Panc1 (cell line): ENCODE data around the gene TUBG2. TPM values are rescaled to one million over a fixed set of nuclear protein-coding genes. Genes with fewer than 3 reads are reported as not detected.

Source experiments
- ATAC-seq: fragments of 200-7000 bp; cut with Tn5 transposase; 2 replicates; pipeline ENCODE4 v1.9.1; 2020; ENCODE audit warnings: mild to moderate bottlenecking, moderate library complexity
- BruUV-seq: library from RNA; stranded (reverse); fragments of 400-500 nt; replicated peaks from 2 replicates; lab custom pipeline; 2021; lab: Mats Ljungman, UMichigan
- CTCF ChIA-PET: fragments of 300-600 bp; sonication (Branson Sonifier 250); formaldehyde crosslinking; loops from one replicate; lab custom pipeline; 2022; ENCODE audit warnings: antibody characterized with exemption; lab: Charles Lee
- POLR2A ChIA-PET: fragments of 300-600 bp; sonication (Branson Sonifier 250); formaldehyde crosslinking; loops from one replicate; lab custom pipeline; 2022; ENCODE audit warnings: antibody characterized with exemption; lab: Charles Lee
- DNase-seq: peaks from one replicate; pipeline ENCODE4 v3.0.0-alpha.2; 2010; ENCODE audit warnings: low read depth, low spot score
- H3K27ac ChIP-seq: 2 replicates; pipeline ENCODE4 v1.5.1; 2011; ENCODE audit warnings: mild to moderate bottlenecking, low read length, inconsistent platforms
- H3K27me3 ChIP-seq: fragments of 200-500 bp; sonication (Bioruptor generic); 2 replicates; pipeline ENCODE4 v1.6.0; 2014; ENCODE audit warnings: low read length, inconsistent platforms; ENCODE audit not compliant: control insufficient read depth, insufficient read depth
- H3K36me3 ChIP-seq: fragments of 200-500 bp; sonication (Bioruptor generic); 2 replicates; pipeline ENCODE4 v1.5.1; 2014; ENCODE audit warnings: inconsistent platforms, mild to moderate bottlenecking, low read length, moderate library complexity; ENCODE audit not compliant: control insufficient read depth, insufficient read depth
- H3K4me1 ChIP-seq: 2 replicates; pipeline ENCODE4 v1.5.1; 2011; ENCODE audit warnings: inconsistent platforms, mild to moderate bottlenecking, low read length, moderate library complexity; ENCODE audit not compliant: control insufficient read depth, insufficient read depth
- H3K4me3 ChIP-seq, 2 experiments: 2 replicates each; pipeline ENCODE4 v1.5.1; 2011 to 2012; ENCODE audit warnings: low read depth in 2 of 2, low read length in 2 of 2, mild to moderate bottlenecking in 2 of 2, inconsistent platforms in 1 of 2, moderate library complexity in 1 of 2
- H3K9me3 ChIP-seq: fragments of 200-500 bp; sonication (Bioruptor generic); 2 replicates; pipeline ENCODE4 v1.5.1; 2014; ENCODE audit warnings: low read depth, mild to moderate bottlenecking, inconsistent platforms, low read length, moderate library complexity; ENCODE audit not compliant: control insufficient read depth, insufficient read depth
- POLR2AphosphoS5 ChIP-seq: IDR thresholded peaks from 2 replicates; pipeline ENCODE4 v1.6.1; 2012; ENCODE audit warnings: mild to moderate bottlenecking, low read depth, low read length, moderate library complexity
- SIN3A ChIP-seq: IDR thresholded peaks from 2 replicates; pipeline ENCODE4 v1.6.1; 2012; ENCODE audit warnings: low read depth, mild to moderate bottlenecking, low read length, moderate library complexity, borderline replicate concordance; ENCODE audit not compliant: insufficient read depth
- TCF7L2 ChIP-seq: IDR thresholded peaks from 2 replicates; pipeline ENCODE4 v1.6.1; 2011; ENCODE audit warnings: mild to moderate bottlenecking, low read depth, low read length, inconsistent platforms
- in situ Hi-C: cut with HindIII; loops from 2 replicates; pipeline ENCODE4 v1.10.0; 2016; ENCODE audit warnings: low sequenced_read_pairs, low pct_unique_long_range_greater_than_20kb
- intact Hi-C: fragments of 100-400 bp; cut with micrococcal nuclease; formaldehyde crosslinking; loops from one replicate; pipeline ENCODE4 v1.10.0; 2022; ENCODE audit not compliant: unreplicated experiment
- total RNA-seq: library from RNA; stranded (reverse); gene quantifications from one replicate; pipeline ENCODE4 v1.2.1, GENCODE V29; 2021; ENCODE audit not compliant: unreplicated experiment
- TF ChIP-seq, protein P1 (sequence below), 2 experiments: IDR thresholded peaks; 2 replicates each; pipeline ENCODE4 v1.6.1; 2011 to 2012; ENCODE audit warnings: low read depth in 2 of 2, control low read depth in 1 of 2, low read length in 1 of 2, mild to moderate bottlenecking in 1 of 2, moderate library complexity in 1 of 2; ENCODE audit not compliant: insufficient read depth in 1 of 2
- TF ChIP-seq, protein P2 (sequence below): fragments of 450-650 bp; IDR thresholded peaks from 2 replicates; pipeline ENCODE4 v1.5.1; 2017; ENCODE audit warnings: mild to moderate bottlenecking

Gene TUBG2
- total RNA-seq, 1 experiment from 2014 or later: 25.5 TPM

DNA sequence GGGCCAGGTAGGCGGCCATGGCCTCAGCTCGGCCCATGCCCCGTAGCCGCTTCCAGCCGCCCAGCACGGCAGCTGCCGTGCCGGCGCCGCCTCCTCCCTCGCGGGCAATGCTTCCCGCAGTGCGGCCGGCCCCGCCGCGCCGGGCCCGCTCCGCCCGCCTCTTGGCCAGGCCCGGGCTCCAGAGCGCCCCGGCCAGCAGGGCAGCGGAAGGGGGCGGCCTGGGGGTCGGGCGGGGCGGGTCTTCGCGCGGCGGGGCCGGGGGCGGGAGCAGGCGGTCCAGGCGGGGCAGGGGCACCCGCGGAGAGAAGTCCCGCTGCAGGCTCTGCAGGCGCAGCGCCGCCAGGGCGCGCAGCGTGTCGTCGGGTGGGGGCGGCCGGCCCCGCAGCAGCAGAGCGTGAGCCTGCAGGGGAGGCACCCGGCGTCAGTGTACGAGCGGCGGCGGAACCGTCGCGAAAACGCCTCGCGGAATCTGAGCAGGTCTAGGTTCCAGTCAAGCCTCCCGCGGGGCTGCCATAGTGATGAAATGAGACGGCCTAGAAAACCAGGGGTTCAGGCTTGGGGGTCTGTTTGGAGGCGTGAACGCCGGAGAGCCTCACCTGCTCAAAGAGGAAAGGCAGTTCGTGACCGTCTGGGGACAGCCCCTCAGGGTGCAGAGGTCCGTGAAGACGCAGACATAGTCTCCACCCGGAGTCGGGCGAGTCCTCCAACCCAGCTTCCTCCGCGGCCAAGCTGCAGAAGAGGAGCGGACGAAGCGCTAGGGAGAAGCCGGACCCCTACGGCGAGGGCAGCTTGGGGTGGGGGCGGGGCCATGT lies 11.1 kb downstream of the TUBG2 start:
- ATAC-seq (no peak), DNase-seq (no peak)
- H3K4me3 ChIP-seq: no peak overlapping the region
- in situ Hi-C loops: no loop called here
- H3K27ac ChIP-seq: no peak overlapping the region
- POLR2A ChIA-PET: interaction anchor here (0.6 kb wide), 1 partner anchor 65 kb away, joined by 6 read pairs; no protein-coding TSS in a partner anchor
- H3K27me3 ChIP-seq: no peaks in the 10 kb centered on the region
- peaks cover 23% of the 10 kb centered on the region for H3K4me1 ChIP-seq
- no TSS peak for BruUV-seq
- intact Hi-C loops: no loop called here
- no peaks in the 10 kb centered on the region for H3K9me3 ChIP-seq
- H3K36me3 ChIP-seq: no peaks in the 10 kb centered on the region; the same call in 1 of the 2 replicates
- CTCF ChIA-PET: no interaction called here
- TF ChIP-seq TCF7L2 (no peak), SIN3A (no peak), POLR2AphosphoS5 (no peak)
- TF ChIP-seq, protein P1, sequence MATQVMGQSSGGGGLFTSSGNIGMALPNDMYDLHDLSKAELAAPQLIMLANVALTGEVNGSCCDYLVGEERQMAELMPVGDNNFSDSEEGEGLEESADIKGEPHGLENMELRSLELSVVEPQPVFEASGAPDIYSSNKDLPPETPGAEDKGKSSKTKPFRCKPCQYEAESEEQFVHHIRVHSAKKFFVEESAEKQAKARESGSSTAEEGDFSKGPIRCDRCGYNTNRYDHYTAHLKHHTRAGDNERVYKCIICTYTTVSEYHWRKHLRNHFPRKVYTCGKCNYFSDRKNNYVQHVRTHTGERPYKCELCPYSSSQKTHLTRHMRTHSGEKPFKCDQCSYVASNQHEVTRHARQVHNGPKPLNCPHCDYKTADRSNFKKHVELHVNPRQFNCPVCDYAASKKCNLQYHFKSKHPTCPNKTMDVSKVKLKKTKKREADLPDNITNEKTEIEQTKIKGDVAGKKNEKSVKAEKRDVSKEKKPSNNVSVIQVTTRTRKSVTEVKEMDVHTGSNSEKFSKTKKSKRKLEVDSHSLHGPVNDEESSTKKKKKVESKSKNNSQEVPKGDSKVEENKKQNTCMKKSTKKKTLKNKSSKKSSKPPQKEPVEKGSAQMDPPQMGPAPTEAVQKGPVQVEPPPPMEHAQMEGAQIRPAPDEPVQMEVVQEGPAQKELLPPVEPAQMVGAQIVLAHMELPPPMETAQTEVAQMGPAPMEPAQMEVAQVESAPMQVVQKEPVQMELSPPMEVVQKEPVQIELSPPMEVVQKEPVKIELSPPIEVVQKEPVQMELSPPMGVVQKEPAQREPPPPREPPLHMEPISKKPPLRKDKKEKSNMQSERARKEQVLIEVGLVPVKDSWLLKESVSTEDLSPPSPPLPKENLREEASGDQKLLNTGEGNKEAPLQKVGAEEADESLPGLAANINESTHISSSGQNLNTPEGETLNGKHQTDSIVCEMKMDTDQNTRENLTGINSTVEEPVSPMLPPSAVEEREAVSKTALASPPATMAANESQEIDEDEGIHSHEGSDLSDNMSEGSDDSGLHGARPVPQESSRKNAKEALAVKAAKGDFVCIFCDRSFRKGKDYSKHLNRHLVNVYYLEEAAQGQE (IDR thresholded peaks at IDR 0.05; ENCODE audit: insufficient read depth in 1 of 2, low read depth in 2 of 2, low read length in 1 of 2): no peak

- no peak for DNase-seq
- CTCF ChIA-PET: no interaction called here
- in situ Hi-C loops: no loop called here
Measured at GRCh38 chr17:42670789-42671657, 11.9 kb downstream of the TUBG2 start.

More at GRCh38 chr17:42670789-42671657, 11.9 kb downstream of the TUBG2 start:
- TSS peak; percentile 42 for BruUV-seq
- ATAC-seq: no peak
- H3K36me3 ChIP-seq: no peaks in the 10 kb centered on the region; the same call in 1 of the 2 replicates
- no peak overlapping the region for H3K4me3 ChIP-seq
- peaks cover 23% of the 10 kb centered on the region for H3K4me1 ChIP-seq
- TF ChIP-seq POLR2AphosphoS5 (no peak), TCF7L2 (no peak), SIN3A (no peak)
- TF ChIP-seq, protein P2, sequence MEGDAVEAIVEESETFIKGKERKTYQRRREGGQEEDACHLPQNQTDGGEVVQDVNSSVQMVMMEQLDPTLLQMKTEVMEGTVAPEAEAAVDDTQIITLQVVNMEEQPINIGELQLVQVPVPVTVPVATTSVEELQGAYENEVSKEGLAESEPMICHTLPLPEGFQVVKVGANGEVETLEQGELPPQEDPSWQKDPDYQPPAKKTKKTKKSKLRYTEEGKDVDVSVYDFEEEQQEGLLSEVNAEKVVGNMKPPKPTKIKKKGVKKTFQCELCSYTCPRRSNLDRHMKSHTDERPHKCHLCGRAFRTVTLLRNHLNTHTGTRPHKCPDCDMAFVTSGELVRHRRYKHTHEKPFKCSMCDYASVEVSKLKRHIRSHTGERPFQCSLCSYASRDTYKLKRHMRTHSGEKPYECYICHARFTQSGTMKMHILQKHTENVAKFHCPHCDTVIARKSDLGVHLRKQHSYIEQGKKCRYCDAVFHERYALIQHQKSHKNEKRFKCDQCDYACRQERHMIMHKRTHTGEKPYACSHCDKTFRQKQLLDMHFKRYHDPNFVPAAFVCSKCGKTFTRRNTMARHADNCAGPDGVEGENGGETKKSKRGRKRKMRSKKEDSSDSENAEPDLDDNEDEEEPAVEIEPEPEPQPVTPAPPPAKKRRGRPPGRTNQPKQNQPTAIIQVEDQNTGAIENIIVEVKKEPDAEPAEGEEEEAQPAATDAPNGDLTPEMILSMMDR: no peak
- TF ChIP-seq, protein P1 (IDR thresholded peaks at IDR 0.05; ENCODE audit: insufficient read depth in 1 of 2, low read depth in 2 of 2, low read length in 1 of 2): no peak
- no peaks in the 10 kb centered on the region for H3K27me3 ChIP-seq
- H3K27ac ChIP-seq: no peak overlapping the region
- no peaks in the 10 kb centered on the region for H3K9me3 ChIP-seq
- intact Hi-C loops: no loop called here
- POLR2A ChIA-PET: interaction anchor here (0.5 to 0.9 kb wide), 3 partner anchors 9 to 738 kb away, joined by 3 to 8 read pairs (median 6); no protein-coding TSS in a partner anchor
